Endothelial cell of umbilical vein (primary cell): Measurements from ENCODE around the gene RYR3. TPM values are rescaled to one million over a fixed set of nuclear protein-coding genes. Genes with fewer than 3 reads are reported as not detected.

Experiments used
- BruUV-seq: library from RNA; stranded (reverse); fragments of 400-500 nt; replicated peaks from 2 replicates; lab custom pipeline; 2021; lab: Mats Ljungman, UMichigan
- CTCF ChIA-PET: fragments of 300-600, 350-600 bp; sonication (Branson Sonifier 250); formaldehyde crosslinking; loops from one replicate; lab custom pipeline; 2021; ENCODE audit warnings: antibody characterized with exemption, inconsistent platforms; lab: Charles Lee
- POLR2A ChIA-PET: fragments of 300-600, 350-600 bp; sonication (Branson Sonifier 250); formaldehyde crosslinking; loops from one replicate; lab custom pipeline; 2021; ENCODE audit warnings: antibody characterized with exemption, inconsistent platforms; lab: Charles Lee
- DNase-seq: peaks from one replicate; pipeline ENCODE4 v3.0.0-alpha.2; 2011; ENCODE audit warnings: low read depth, low spot score
- FAIRE-seq: peaks from 2 replicates; lab custom pipeline; 2011; peaks lifted over from hg19 to GRCh38; lab: Jason Lieb, UNC
- H2AFZ ChIP-seq: 2 replicates; pipeline ENCODE4 v1.6.0; 2012; ENCODE audit warnings: low read depth, low read length, control low read depth, inconsistent platforms
- H3K27ac ChIP-seq: 2 replicates; pipeline ENCODE4 v1.5.1; 2011; ENCODE audit warnings: low read depth, mild to moderate bottlenecking, control low read depth, low read length, moderate library complexity; ENCODE audit not compliant: insufficient read depth
- H3K27me3 ChIP-seq, 2 experiments: 2 replicates each; pipeline versions ENCODE4 v1.6.0 to v1.6.1; 2011; ENCODE audit warnings: low read length in 2 of 2, mixed read lengths in 1 of 2; ENCODE audit not compliant: control insufficient read depth in 2 of 2, insufficient read depth in 2 of 2
- H3K36me3 ChIP-seq, 2 experiments: 2 replicates in 1 of 2; 3 replicates in 1 of 2; pipeline ENCODE4 v1.5.1; 2011; ENCODE audit warnings: low read length in 2 of 2, mild to moderate bottlenecking in 1 of 2, moderate library complexity in 1 of 2; ENCODE audit not compliant: control insufficient read depth in 2 of 2, insufficient read depth in 2 of 2; ENCODE audit errors: extremely low read depth in 1 of 2
- H3K4me1 ChIP-seq: 3 replicates; pipeline ENCODE4 v1.5.1; 2011; ENCODE audit warnings: mild to moderate bottlenecking, low read length; ENCODE audit not compliant: control insufficient read depth, insufficient read depth; ENCODE audit errors: extremely low read depth
- H3K4me2 ChIP-seq: 2 replicates; pipeline ENCODE4 v1.6.1; 2011; ENCODE audit warnings: low read length, control low read depth, mixed read lengths; ENCODE audit not compliant: insufficient read depth
- H3K4me3 ChIP-seq, 3 experiments: fragments of 200-600 bp in 1 of 3; sonication (generic), shearing (Covaris generic) in 1 of 3; replicated peaks in 1 of 3; 2 replicates each; pipeline ENCODE4 v1.5.1; 2011 to 2016; ENCODE audit warnings: control low read depth in 3 of 3, low read length in 3 of 3, mild to moderate bottlenecking in 2 of 3, inconsistent platforms in 1 of 3, low read depth in 1 of 3, moderate library complexity in 1 of 3; ENCODE audit not compliant: insufficient read depth in 1 of 3
- H3K79me2 ChIP-seq: 2 replicates; pipeline ENCODE4 v1.6.0; 2012; ENCODE audit warnings: low read length, inconsistent platforms; ENCODE audit not compliant: control insufficient read depth, insufficient read depth
- H3K9ac ChIP-seq: replicated peaks from 2 replicates; pipeline ENCODE3; 2011; ENCODE audit warnings: low read length, control low read depth; ENCODE audit not compliant: insufficient read depth; ENCODE audit errors: extremely low read depth
- H3K9me1 ChIP-seq: replicated peaks from 3 replicates; pipeline ENCODE4 v1.6.0; 2011; ENCODE audit warnings: mild to moderate bottlenecking, low read length; ENCODE audit not compliant: control insufficient read depth, insufficient read depth; ENCODE audit errors: extremely low read depth
- H3K9me3 ChIP-seq: replicated peaks from 2 replicates; pipeline ENCODE4 v1.5.1; 2012; ENCODE audit warnings: low read length, inconsistent platforms; ENCODE audit not compliant: control insufficient read depth, insufficient read depth
- H4K20me1 ChIP-seq: replicated peaks from 2 replicates; pipeline ENCODE3; 2011; ENCODE audit warnings: mild to moderate bottlenecking, low read length; ENCODE audit not compliant: control insufficient read depth, insufficient read depth; ENCODE audit errors: extremely low read depth
- CTCF ChIP-seq, 2 donors: IDR thresholded peaks; 1 replicate in 1 of 2; 2 replicates in 1 of 2; pipeline ENCODE4 v1.5.1; 2011; ENCODE audit warnings: low read length in 2 of 2, mild to moderate bottlenecking in 2 of 2, moderate library complexity in 2 of 2, control low read depth in 1 of 2, inconsistent platforms in 1 of 2, low read depth in 1 of 2; ENCODE audit not compliant: insufficient read depth in 1 of 2; ENCODE audit errors: extremely low read depth in 1 of 2
- EZH2 ChIP-seq: IDR thresholded peaks from 2 replicates; pipeline ENCODE4 v1.6.1; 2012; ENCODE audit warnings: borderline replicate concordance, low read depth, mild to moderate bottlenecking, moderate library complexity, low read length, inconsistent platforms; ENCODE audit not compliant: severe bottlenecking
- FOS ChIP-seq: IDR thresholded peaks from 2 replicates; pipeline ENCODE4 v1.6.1; 2011; ENCODE audit warnings: mild to moderate bottlenecking, low read length, moderate library complexity, borderline replicate concordance; ENCODE audit not compliant: insufficient read depth
- GATA2 ChIP-seq: IDR thresholded peaks from 2 replicates; pipeline ENCODE4 v1.7.0; 2011; ENCODE audit warnings: low read depth, mild to moderate bottlenecking, moderate library complexity, mixed read lengths, low read length; ENCODE audit not compliant: insufficient read length, insufficient read depth
- JUN ChIP-seq: IDR thresholded peaks from 2 replicates; pipeline ENCODE4 v1.6.1; 2011; ENCODE audit warnings: borderline replicate concordance, low read depth; ENCODE audit not compliant: insufficient read length, insufficient read depth
- MYC ChIP-seq: IDR thresholded peaks from one replicate; pipeline ENCODE4 v1.6.1; 2011; ENCODE audit warnings: mild to moderate bottlenecking, low read depth, low read length
- POLR2A ChIP-seq: IDR thresholded peaks from 2 replicates; pipeline ENCODE4 v1.6.1; 2012; ENCODE audit warnings: low read depth, mild to moderate bottlenecking, control low read depth, low read length
- POLR2AphosphoS5 ChIP-seq: IDR thresholded peaks from 2 replicates; pipeline ENCODE4 v1.6.1; 2012; ENCODE audit warnings: low read depth, mild to moderate bottlenecking, control low read depth, low read length, moderate library complexity; ENCODE audit not compliant: insufficient read depth
- dilution Hi-C: fragments of 300-500 bp; cut with MboI; formaldehyde crosslinking; loops from one replicate; pipeline ENCODE4 v1.15.0; 2019; ENCODE audit warnings: low sequenced_read_pairs; ENCODE audit not compliant: extremely low pct_ligation_motif_present
- intact Hi-C: fragments of 100-400 bp; cut with micrococcal nuclease; formaldehyde crosslinking; loops from one replicate; pipeline ENCODE4 v1.10.0; 2022
- polyA plus RNA-seq, 4 experiments: library from polyadenylated mRNA; depleted of rRNA in 3 of 4; stranded (reverse) in 3 of 4; unstranded in 1 of 4; fragments of >200 nt; gene quantifications; 2 replicates each; pipeline versions ENCODE4 v1.2.1 to v1.2.3, GENCODE V29; 2011 to 2012; ENCODE audit warnings: missing spikeins in 1 of 4
- total RNA-seq: library from RNA; stranded (reverse); gene quantifications from 2 replicates; pipeline ENCODE4 v1.2.3, GENCODE V29; 2021
- TF ChIP-seq, protein P1 (sequence below): IDR thresholded peaks from 2 replicates; pipeline ENCODE4 v1.6.1; 2011; ENCODE audit not compliant: insufficient read depth, insufficient read length

Gene RYR3
- total and polyA plus RNA-seq, 2 donors (not counting 3 experiments of a cell fraction or from before 2014, with no cell fraction given) = not detected

DNA sequence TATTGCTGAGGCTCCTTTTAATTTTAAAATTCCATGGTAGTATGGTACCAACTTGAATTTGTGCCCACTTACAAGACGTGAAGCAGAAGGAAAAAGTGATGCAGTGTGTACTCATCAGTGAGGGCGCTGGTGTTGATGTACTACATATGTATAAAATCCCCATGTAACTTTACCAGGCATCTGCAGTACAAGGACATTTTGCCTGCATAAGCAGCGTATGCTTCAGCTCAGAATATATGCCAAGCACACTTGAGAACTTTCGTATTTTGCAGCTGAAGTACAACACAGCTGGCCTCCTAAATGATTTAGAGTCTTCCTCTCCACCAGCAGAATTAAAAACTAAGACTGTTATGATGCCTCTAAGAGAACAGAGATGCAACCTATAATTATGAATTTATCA lies 108.9 kb downstream of the RYR3 start:
- TF ChIP-seq POLR2AphosphoS5 (no peak), POLR2A (no peak), MYC (no peak), EZH2 (no peak), GATA2 (no peak), JUN (no peak), FOS (no peak), CTCF (IDR thresholded peaks at IDR 0.05; ENCODE audit: extremely low read depth in 1 of 2, insufficient read depth in 1 of 2, low read depth in 1 of 2, low read length in 2 of 2) (no peak)
- TF ChIP-seq, protein P1, sequence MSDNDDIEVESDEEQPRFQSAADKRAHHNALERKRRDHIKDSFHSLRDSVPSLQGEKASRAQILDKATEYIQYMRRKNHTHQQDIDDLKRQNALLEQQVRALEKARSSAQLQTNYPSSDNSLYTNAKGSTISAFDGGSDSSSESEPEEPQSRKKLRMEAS = no peak
- Histone ChIP-seq H3K79me2 (no peaks in the 10 kb centered on the region), H3K9me1 (no peaks in the 10 kb centered on the region), H3K27me3 (no peaks in the 10 kb centered on the region), H3K9me3 (no peaks in the 10 kb centered on the region), H2AFZ (no peak overlapping the region), H3K4me1 (no peaks in the 10 kb centered on the region), H3K4me2 (no peak overlapping the region), H3K9ac (no peak overlapping the region), H4K20me1 (no peaks in the 10 kb centered on the region), H3K36me3 (no peaks in the 10 kb centered on the region), H3K4me3 (no peak overlapping the region), H3K27ac (no peak overlapping the region)
- DNase-seq (no peak), FAIRE-seq (no peak)
- ChIA-PET POLR2A (no interaction called here), CTCF (no interaction called here)
- intact Hi-C loops = no loop called here
- dilution Hi-C loops = no loop called here
- BruUV-seq = no TSS peak
